Ectodermal cell (in vitro differentiated cells): ENCODE results near the gene SIK3.

Experiments used
- H3K27ac ChIP-seq: 2 replicates; pipeline ENCODE4 v1.7.0; 2013; ENCODE audit warnings: mild to moderate bottlenecking, low read depth, low read length; ENCODE audit not compliant: insufficient read depth, poor library complexity, severe bottlenecking
- H3K27me3 ChIP-seq: 2 replicates; pipeline ENCODE4 v1.7.0; 2013; ENCODE audit warnings: mild to moderate bottlenecking, low read length; ENCODE audit not compliant: insufficient read depth, control insufficient read depth, poor library complexity, severe bottlenecking
- H3K36me3 ChIP-seq: one replicate; pipeline ENCODE4 v1.7.0; 2013; ENCODE audit warnings: low read length; ENCODE audit not compliant: control insufficient read depth, insufficient read depth
- H3K4me1 ChIP-seq: one replicate; pipeline ENCODE4 v1.7.0; 2013; ENCODE audit warnings: low read length; ENCODE audit not compliant: control insufficient read depth, insufficient read depth
- H3K4me3 ChIP-seq: 2 replicates; pipeline ENCODE4 v1.7.0; 2013; ENCODE audit warnings: low read depth, low read length, control low read depth; ENCODE audit not compliant: insufficient read depth
- H3K9me3 ChIP-seq: 2 replicates; pipeline ENCODE4 v1.7.0; 2013; ENCODE audit warnings: mild to moderate bottlenecking, low read length, moderate library complexity; ENCODE audit not compliant: control insufficient read depth
- WGBS, 2 experiments: methylation state at CpG; one replicate each; pipeline ENCODE4 v1.1.7; 2013; ENCODE audit warnings: missing lambda C conversion rate in 2 of 2; 5-methylcytosine and 5-hydroxymethylcytosine counted together

Gene SIK3

GRCh38 chr11:116906479-116906878, 191.7 kb downstream of the SIK3 start:
- Histone ChIP-seq H3K4me1 (no peaks in the 10 kb centered on the region), H3K9me3 (no peaks in the 10 kb centered on the region), H3K27ac (no peak overlapping the region), H3K36me3 (no peaks in the 10 kb centered on the region), H3K27me3 (no peaks in the 10 kb centered on the region), H3K4me3 (no peak overlapping the region)
- 92 to 94% methylated on average over 6 of the region's 6 CpGs for WGBS, 2 experiments

- Histone ChIP-seq H3K4me1 (no peaks in the 10 kb centered on the region), H3K27ac (no peak overlapping the region), H3K27me3 (no peaks in the 10 kb centered on the region), H3K4me3 (no peak overlapping the region), H3K36me3 (no peaks in the 10 kb centered on the region), H3K9me3 (no peaks in the 10 kb centered on the region)
- WGBS, 2 experiments = 93 to 100% methylated on average over 1 of the region's 1 CpG
Observed at GRCh38 chr11:116903090-116903489, 195.1 kb downstream of the SIK3 start.

GRCh38 chr11:116901964-116902688, 196.1 kb downstream of the SIK3 start:
- Histone ChIP-seq H3K36me3 (no peaks in the 10 kb centered on the region), H3K27ac (no peak overlapping the region), H3K4me1 (no peaks in the 10 kb centered on the region), H3K9me3 (no peaks in the 10 kb centered on the region), H3K4me3 (no peak overlapping the region), H3K27me3 (no peaks in the 10 kb centered on the region)
- 85 to 92% methylated on average over 2 of the region's 2 CpGs for WGBS, 2 experiments

GRCh38 chr11:116901211-116901610, 197.0 kb downstream of the SIK3 start:
- Histone ChIP-seq H3K27me3 (no peaks in the 10 kb centered on the region), H3K4me3 (no peak overlapping the region), H3K36me3 (peaks cover 4% of the 10 kb centered on the region), H3K9me3 (no peaks in the 10 kb centered on the region), H3K27ac (no peak overlapping the region), H3K4me1 (no peaks in the 10 kb centered on the region)
- WGBS, 2 experiments = 88 to 93% methylated on average over 3 of the region's 3 CpGs

- 94 to 98% methylated on average over 7 to 8 of the region's 8 CpGs for WGBS, 2 experiments
- Histone ChIP-seq H3K27ac (no peak overlapping the region), H3K9me3 (no peaks in the 10 kb centered on the region), H3K4me3 (no peak overlapping the region), H3K4me1 (no peaks in the 10 kb centered on the region), H3K27me3 (no peaks in the 10 kb centered on the region), H3K36me3 (peaks cover 4% of the 10 kb centered on the region)
Observed at GRCh38 chr11:116896211-116896610, 202.0 kb downstream of the SIK3 start.

- Histone ChIP-seq H3K36me3 (peaks cover 4% of the 10 kb centered on the region), H3K4me3 (no peak overlapping the region), H3K27ac (no peak overlapping the region), H3K27me3 (no peaks in the 10 kb centered on the region), H3K9me3 (no peaks in the 10 kb centered on the region), H3K4me1 (no peaks in the 10 kb centered on the region)
- WGBS, 2 experiments = 51 to 54% methylated on average over 11 of the region's 11 CpGs
Observed at GRCh38 chr11:116895048-116895757, 203.0 kb downstream of the SIK3 start.

GRCh38 chr11:116893906-116894305, 204.3 kb downstream of the SIK3 start:
- no peak overlapping the region for H3K4me3 ChIP-seq
- 94 to 96% methylated on average over 2 of the region's 2 CpGs for WGBS, 2 experiments
- no peaks in the 10 kb centered on the region for H3K9me3 ChIP-seq
- H3K27me3 ChIP-seq = no peaks in the 10 kb centered on the region
- no peaks in the 10 kb centered on the region for H3K4me1 ChIP-seq
- H3K27ac ChIP-seq = no peak overlapping the region
- peaks cover 4% of the 10 kb centered on the region for H3K36me3 ChIP-seq

GRCh38 chr11:116893437-116893836, 204.8 kb downstream of the SIK3 start:
- no peaks in the 10 kb centered on the region for H3K9me3 ChIP-seq
- H3K27me3 ChIP-seq = no peaks in the 10 kb centered on the region
- H3K36me3 ChIP-seq = peaks cover 4% of the 10 kb centered on the region
- H3K27ac ChIP-seq = no peak overlapping the region
- H3K4me3 ChIP-seq = no peak overlapping the region
- WGBS, 2 experiments = 88 to 95% methylated on average over 3 of the region's 3 CpGs
- no peaks in the 10 kb centered on the region for H3K4me1 ChIP-seq

- no peak overlapping the region for H3K4me3 ChIP-seq
- WGBS, 2 experiments = 81 to 86% methylated on average over 2 of the region's 2 CpGs
- H3K9me3 ChIP-seq = no peaks in the 10 kb centered on the region
- peaks cover 4% of the 10 kb centered on the region for H3K36me3 ChIP-seq
- no peaks in the 10 kb centered on the region for H3K27me3 ChIP-seq
- no peak overlapping the region for H3K27ac ChIP-seq
- no peaks in the 10 kb centered on the region for H3K4me1 ChIP-seq
Observed at GRCh38 chr11:116892374-116892773, 205.9 kb downstream of the SIK3 start.

- Histone ChIP-seq H3K4me3 (no peak overlapping the region), H3K27me3 (no peaks in the 10 kb centered on the region), H3K36me3 (peaks cover 4% of the 10 kb centered on the region), H3K27ac (no peak overlapping the region), H3K9me3 (no peaks in the 10 kb centered on the region), H3K4me1 (no peaks in the 10 kb centered on the region)
- 95 to 98% methylated on average over 2 of the region's 2 CpGs for WGBS, 2 experiments
Observed at GRCh38 chr11:116891746-116892145, 206.5 kb downstream of the SIK3 start.
